Suprapubic skin (tissue), 4 donors: ENCODE measurements around the gene ACOD1. TPM values are rescaled to one million over a fixed set of nuclear protein-coding genes. Genes with fewer than 3 reads are reported as not detected.
"Not testable (repeated sequence)": the region's sequence is repeated elsewhere in the genome, so short reads cannot be mapped to it uniquely, and the experiment has no call there.

Experiments used
- DNase-seq, 2 donors: peaks; one replicate each; pipeline ENCODE4 v3.0.0-alpha.2; 2019; ENCODE audit warnings: low spot score in 2 of 2
- H3K27ac ChIP-seq: fragments of 200-600 bp; sonication (generic); one replicate; pipeline ENCODE4 v1.5.1; 2019
- H3K27me3 ChIP-seq: fragments of 200-600 bp; sonication (generic); one replicate; pipeline ENCODE4 v1.5.1; 2019
- H3K36me3 ChIP-seq: fragments of 200-600 bp; sonication (generic); one replicate; pipeline ENCODE4 v1.5.1; 2019
- H3K4me1 ChIP-seq: fragments of 200-600 bp; sonication (generic); one replicate; pipeline ENCODE4 v1.5.1; 2019
- H3K4me3 ChIP-seq: fragments of 200-600 bp; sonication (generic); one replicate; pipeline ENCODE4 v1.5.1; 2019; ENCODE audit warnings: mild to moderate bottlenecking
- H3K9me3 ChIP-seq: fragments of 200-600 bp; sonication (generic); one replicate; pipeline ENCODE4 v1.5.1; 2019
- CTCF ChIP-seq, 2 donors: fragments of 200-600 bp in 1 of 2; fragments of 450-650 bp in 1 of 2; sonication (generic) in 1 of 2; IDR thresholded peaks; one replicate each; pipeline ENCODE4 v1.5.1; 2016 to 2019; ENCODE audit warnings: antibody characterized with exemption in 2 of 2, mild to moderate bottlenecking in 1 of 2, moderate library complexity in 1 of 2
- EP300 ChIP-seq: sonication (generic); formaldehyde crosslinking; IDR thresholded peaks from one replicate; pipeline ENCODE4 v1.6.1; 2017; ENCODE audit warnings: antibody characterized with exemption
- POLR2A ChIP-seq, 2 donors: fragments of 450-650 bp; IDR thresholded peaks; one replicate each; pipeline ENCODE4 v1.6.1; 2017; ENCODE audit warnings: antibody characterized with exemption in 2 of 2, mild to moderate bottlenecking in 2 of 2, moderate library complexity in 2 of 2
- POLR2AphosphoS5 ChIP-seq, 3 donors: sonication (generic); formaldehyde crosslinking; IDR thresholded peaks; one replicate each; pipeline ENCODE4 v1.6.1; 2017; ENCODE audit warnings: antibody characterized with exemption in 3 of 3
- WGBS: methylation state at CpG from one replicate; pipeline ENCODE4 v1.1.5; 2018; 5-methylcytosine and 5-hydroxymethylcytosine counted together
- total RNA-seq, 4 donors: library from RNA; depleted of rRNA; stranded (reverse); fragments of >200 nt; gene quantifications; one replicate each; pipeline ENCODE4 v1.1.0, GENCODE V29; 2016

The ACOD1 gene
- total RNA-seq, 4 donors from 2014 or later: not detected

GRCh38 chr13:76917095-76917494 is 31.2 kb upstream of the ACOD1 start:
- Histone ChIP-seq H3K4me3 (no peak overlapping the region), H3K27me3 (no peaks in the 10 kb centered on the region), H3K9me3 (no peaks in the 10 kb centered on the region), H3K36me3 (no peaks in the 10 kb centered on the region), H3K4me1 (peaks cover 14% of the 10 kb centered on the region), H3K27ac (peak overlapping the region; percentile 60)
- TF ChIP-seq EP300 (no peak), POLR2AphosphoS5 (IDR thresholded peaks at IDR 0.05) (no peak)
- DNase-seq: no peak
- 43% methylated on average over 1 of the region's 1 CpG for WGBS

- H3K36me3 ChIP-seq, H3K4me3 ChIP-seq, DNase-seq, H3K27me3 ChIP-seq, H3K9me3 ChIP-seq: not testable (repeated sequence)
- H3K4me1 ChIP-seq: peaks cover 14% of the 10 kb centered on the region
- WGBS: 62% methylated on average over 11 of the region's 12 CpGs
- peak overlapping the region; percentile 60 for H3K27ac ChIP-seq
These were observed 30.4 kb upstream of the ACOD1 start for GRCh38 chr13:76917755-76918481.

- Histone ChIP-seq H3K4me1 (peaks cover 14% of the 10 kb centered on the region), H3K4me3 (no peak overlapping the region), H3K27ac (no peak overlapping the region), H3K9me3 (no peaks in the 10 kb centered on the region), H3K36me3 (no peaks in the 10 kb centered on the region), H3K27me3 (no peaks in the 10 kb centered on the region)
- TF ChIP-seq EP300 (no peak), POLR2A (IDR thresholded peaks at IDR 0.05) (no peak), POLR2AphosphoS5 (IDR thresholded peaks at IDR 0.05) (no peak)
- 52% methylated on average over 1 of the region's 1 CpG for WGBS
- DNase-seq: no peak
These were observed 26.8 kb upstream of the ACOD1 start for GRCh38 chr13:76921516-76921915.

GRCh38 chr13:76925115-76925514 is 23.2 kb upstream of the ACOD1 start:
- H3K27ac ChIP-seq: no peak overlapping the region
- no peaks in the 10 kb centered on the region for H3K36me3 ChIP-seq
- DNase-seq: no peak
- H3K4me1 ChIP-seq: no peaks in the 10 kb centered on the region
- 60% methylated on average over 1 of the region's 1 CpG for WGBS
- H3K4me3 ChIP-seq: no peak overlapping the region
- TF ChIP-seq CTCF (IDR thresholded peaks at IDR 0.05): no peak
- no peak for TF ChIP-seq POLR2A (IDR thresholded peaks at IDR 0.05)
- TF ChIP-seq EP300: no peak
- H3K9me3 ChIP-seq: no peaks in the 10 kb centered on the region
- no peaks in the 10 kb centered on the region for H3K27me3 ChIP-seq

GRCh38 chr13:76927955-76928354 is 20.4 kb upstream of the ACOD1 start:
- H3K9me3 ChIP-seq: no peaks in the 10 kb centered on the region
- H3K36me3 ChIP-seq: no peaks in the 10 kb centered on the region
- H3K27me3 ChIP-seq: no peaks in the 10 kb centered on the region
- H3K4me1 ChIP-seq: no peaks in the 10 kb centered on the region
- WGBS: 79% methylated on average over 5 of the region's 5 CpGs
- no peak for TF ChIP-seq POLR2AphosphoS5 (IDR thresholded peaks at IDR 0.05)
- TF ChIP-seq EP300: no peak
- TF ChIP-seq CTCF (IDR thresholded peaks at IDR 0.05): no peak
- no peak for TF ChIP-seq POLR2A (IDR thresholded peaks at IDR 0.05)
- DNase-seq: no peak
- H3K4me3 ChIP-seq: no peak overlapping the region
- H3K27ac ChIP-seq: no peak overlapping the region

GRCh38 chr13:76928456-76928855 is 19.9 kb upstream of the ACOD1 start:
- no peak overlapping the region for H3K4me3 ChIP-seq
- H3K9me3 ChIP-seq: no peaks in the 10 kb centered on the region
- 72% methylated on average over 3 of the region's 3 CpGs for WGBS
- TF ChIP-seq POLR2A (IDR thresholded peaks at IDR 0.05) (no peak), POLR2AphosphoS5 (IDR thresholded peaks at IDR 0.05) (no peak), CTCF (IDR thresholded peaks at IDR 0.05) (no peak), EP300 (no peak)
- no peak overlapping the region for H3K27ac ChIP-seq
- no peak for DNase-seq
- no peaks in the 10 kb centered on the region for H3K36me3 ChIP-seq
- no peaks in the 10 kb centered on the region for H3K4me1 ChIP-seq
- no peaks in the 10 kb centered on the region for H3K27me3 ChIP-seq

- TF ChIP-seq EP300 (no peak), POLR2A (IDR thresholded peaks at IDR 0.05) (no peak), POLR2AphosphoS5 (IDR thresholded peaks at IDR 0.05) (no peak), CTCF (IDR thresholded peaks at IDR 0.05) (no peak)
- Histone ChIP-seq H3K27me3 (no peaks in the 10 kb centered on the region), H3K27ac (no peak overlapping the region), H3K4me1 (no peaks in the 10 kb centered on the region), H3K4me3 (no peak overlapping the region), H3K9me3 (no peaks in the 10 kb centered on the region), H3K36me3 (no peaks in the 10 kb centered on the region)
- no peak for DNase-seq
- 84% methylated on average over 8 of the region's 8 CpGs for WGBS
These were observed 19.0 kb upstream of the ACOD1 start for GRCh38 chr13:76929320-76929719.
